Measurements from ENCODE around the gene NTM.

Gene NTM

GRCh38 chr11:132206993-132207392 is 836.6 kb downstream of the NTM start:
- no peak for TF ChIP-seq EZH2phosphoT487 (IDR thresholded peaks at IDR 0.05; ENCODE audit: borderline replicate concordance)
- no peak for TF ChIP-seq CTCF (conservative IDR thresholded peaks at IDR 0.05; ENCODE audit: low read length)
- Histone ChIP-seq H3K9me3 (ENCODE audit: insufficient read depth, low read depth, low read length) (peaks cover 7% of the 10 kb centered on the region), H4K20me1 (ENCODE audit: insufficient read depth, low read length, poor library complexity, severe bottlenecking) (no peaks in the 10 kb centered on the region)

GRCh38 chr11:132208477-132209055 is 838.2 kb downstream of the NTM start:
- H3F3A ChIP-seq (ENCODE audit: low read depth), result no peaks in the 10 kb centered on the region
- peaks cover 7% of the 10 kb centered on the region for H3K9me3 ChIP-seq (ENCODE audit: insufficient read depth, low read depth, low read length)
- no peaks in the 10 kb centered on the region for H3K4me1 ChIP-seq (ENCODE audit: insufficient read depth, low read length, poor library complexity, severe bottlenecking)
- H3K9me2 ChIP-seq (replicated peaks; ENCODE audit: low read depth, low read length), result no peaks in the 10 kb centered on the region
- no peak overlapping the region for H2AFZ ChIP-seq (ENCODE audit: low read length)
- H3K27me3 ChIP-seq (ENCODE audit: insufficient read depth, low read length, poor library complexity, severe bottlenecking), result no peaks in the 10 kb centered on the region
- H3K4me2 ChIP-seq (ENCODE audit: low read depth, low read length, poor library complexity, severe bottlenecking), result no peak overlapping the region
- TF ChIP-seq EZH2phosphoT487 (IDR thresholded peaks at IDR 0.05; ENCODE audit: borderline replicate concordance) (no peak), CTCF (conservative IDR thresholded peaks at IDR 0.05; ENCODE audit: low read length) (no peak)
- H3K9ac ChIP-seq (ENCODE audit: low read depth, low read length, poor library complexity, severe bottlenecking), result no peak overlapping the region
- H4K20me1 ChIP-seq (ENCODE audit: insufficient read depth, low read length, poor library complexity, severe bottlenecking), result no peaks in the 10 kb centered on the region
- no peak overlapping the region for H3K4me3 ChIP-seq (ENCODE audit: low read length, poor library complexity, severe bottlenecking)
- H3K79me2 ChIP-seq (ENCODE audit: insufficient read depth, low read length), result no peaks in the 10 kb centered on the region
- no peaks in the 10 kb centered on the region for H3K36me3 ChIP-seq (ENCODE audit: insufficient read depth, low read length)

More at GRCh38 chr11:132206993-132207392, 836.6 kb downstream of the NTM start:
- no peaks in the 10 kb centered on the region for H3F3A ChIP-seq (ENCODE audit: low read depth)
- H2AFZ ChIP-seq (ENCODE audit: low read length), result no peak overlapping the region
- no peak overlapping the region for H3K9ac ChIP-seq (ENCODE audit: low read depth, low read length, poor library complexity, severe bottlenecking)
- no peaks in the 10 kb centered on the region for H3K27me3 ChIP-seq (ENCODE audit: insufficient read depth, low read length, poor library complexity, severe bottlenecking)
- no peaks in the 10 kb centered on the region for H3K79me2 ChIP-seq (ENCODE audit: insufficient read depth, low read length)
- no peaks in the 10 kb centered on the region for H3K36me3 ChIP-seq (ENCODE audit: insufficient read depth, low read length)
- no peaks in the 10 kb centered on the region for H3K4me1 ChIP-seq (ENCODE audit: insufficient read depth, low read length, poor library complexity, severe bottlenecking)
- no peaks in the 10 kb centered on the region for H3K9me2 ChIP-seq (replicated peaks; ENCODE audit: low read depth, low read length)
- H3K4me3 ChIP-seq (ENCODE audit: low read length, poor library complexity, severe bottlenecking), result no peak overlapping the region
- H3K4me2 ChIP-seq (ENCODE audit: low read depth, low read length, poor library complexity, severe bottlenecking), result no peak overlapping the region

- no peak overlapping the region for H3K9ac ChIP-seq (ENCODE audit: low read depth, low read length, poor library complexity, severe bottlenecking)
- H3K9me3 ChIP-seq (ENCODE audit: insufficient read depth, low read depth, low read length), result peaks cover 7% of the 10 kb centered on the region; the same call in 1 of the 2 replicates
- H4K20me1 ChIP-seq (ENCODE audit: insufficient read depth, low read length, poor library complexity, severe bottlenecking), result no peaks in the 10 kb centered on the region
- no peaks in the 10 kb centered on the region for H3K36me3 ChIP-seq (ENCODE audit: insufficient read depth, low read length)
- TF ChIP-seq EZH2phosphoT487 (IDR thresholded peaks at IDR 0.05; ENCODE audit: borderline replicate concordance) (no peak), CTCF (conservative IDR thresholded peaks at IDR 0.05; ENCODE audit: low read length) (no peak)
- no peaks in the 10 kb centered on the region for H3K27me3 ChIP-seq (ENCODE audit: insufficient read depth, low read length, poor library complexity, severe bottlenecking)
- H3K9me2 ChIP-seq (replicated peaks; ENCODE audit: low read depth, low read length), result no peaks in the 10 kb centered on the region
- no peaks in the 10 kb centered on the region for H3K79me2 ChIP-seq (ENCODE audit: insufficient read depth, low read length)
- H3K4me1 ChIP-seq (ENCODE audit: insufficient read depth, low read length, poor library complexity, severe bottlenecking), result no peaks in the 10 kb centered on the region
- no peak overlapping the region for H3K4me2 ChIP-seq (ENCODE audit: low read depth, low read length, poor library complexity, severe bottlenecking)
- H3K4me3 ChIP-seq (ENCODE audit: low read length, poor library complexity, severe bottlenecking), result no peak overlapping the region
- no peak overlapping the region for H2AFZ ChIP-seq (ENCODE audit: low read length)
- no peaks in the 10 kb centered on the region for H3F3A ChIP-seq (ENCODE audit: low read depth)
Observed at GRCh38 chr11:132211479-132211878, 841.1 kb downstream of the NTM start.

Data from Loucy (cell line).